Left lung (tissue), 10 donors: ENCODE results near the gene GRB10. TPM values are rescaled to one million over a fixed set of nuclear protein-coding genes. Genes with fewer than 3 reads are reported as not detected.

Experiments used
- ATAC-seq: fragments of 200-7000 bp; cut with Tn5 transposase; one replicate; pipeline ENCODE4 v1.9.1; 2020; ENCODE audit warnings: moderate library complexity
- DNase-seq, 4 donors: peaks; one replicate each; pipeline ENCODE4 v3.0.0-alpha.2; 2013 to 2020
- H3K27ac ChIP-seq, 2 donors: fragments of 200-600 bp; sonication (generic) in 1 of 2; one replicate each; pipeline versions ENCODE4 v1.5.0 to v1.8.0; 2020 to 2021
- H3K27me3 ChIP-seq, 2 donors: fragments of 200-600 bp; sonication (generic) in 1 of 2; one replicate each; pipeline versions ENCODE4 v1.5.0 to v1.8.0; 2020 to 2021
- H3K36me3 ChIP-seq, 2 donors: fragments of 200-600 bp; sonication (generic) in 1 of 2; one replicate each; pipeline versions ENCODE4 v1.5.0 to v1.8.0; 2020 to 2021
- H3K4me1 ChIP-seq, 2 donors: fragments of 200-600 bp; one replicate each; pipeline ENCODE4 v1.8.0; 2021
- H3K4me3 ChIP-seq, 2 donors: fragments of 200-600 bp; sonication (generic) in 1 of 2; one replicate each; pipeline versions ENCODE4 v1.5.0 to v1.8.0; 2020 to 2021; ENCODE audit warnings: mild to moderate bottlenecking in 1 of 2
- H3K9me3 ChIP-seq, 2 donors: fragments of 200-600 bp; sonication (generic) in 1 of 2; one replicate each; pipeline versions ENCODE4 v1.5.0 to v1.8.0; 2020 to 2021
- CTCF ChIP-seq, 2 donors: fragments of 200-600 bp; sonication (generic) in 1 of 2; IDR thresholded peaks; one replicate each; pipeline versions ENCODE4 v1.5.0 to v1.8.0; 2021; ENCODE audit warnings: antibody characterized with exemption in 2 of 2
- intact Hi-C, 2 donors: fragments of 100-400 bp; cut with DNase I; formaldehyde crosslinking; loops; one replicate each; pipeline versions ENCODE4 v1.11.2 to v1.14.2; 2022
- polyA plus RNA-seq, 6 donors: library from polyadenylated mRNA; unstranded; fragments of 120-200 nt; gene quantifications; one replicate each; pipeline ENCODE4 v1.2.1, GENCODE V29; 2013; ENCODE audit not compliant: insufficient read length in 6 of 6
- total RNA-seq, 2 donors: library from RNA; stranded (reverse); fragmentation: NEBNext Ultra II Directional; extraction: Animal tissue kit (Norgen Biotek cat#: 25700); gene quantifications; one replicate each; pipeline ENCODE4 v1.2.1, GENCODE V29; 2021
- donor health status: DM: no; HTN: yes; CAD: no.
- donor health status: DM: no; HTN: no; CAD: no.

The GRB10 gene
- total and polyA plus RNA-seq, 8 donors, result 38.8 to 58.3 (median 45.0) TPM

- no peak for ATAC-seq
- Histone ChIP-seq H3K27ac (peak overlapping the region in 1 of 2 donors; percentile 86), H3K4me1 (peaks cover 4 to 85% of the 10 kb centered on the region in 2 donors), H3K4me3 (no peak overlapping the region), H3K27me3 (no peaks in the 10 kb centered on the region), H3K36me3 (no peaks in the 10 kb centered on the region), H3K9me3 (no peaks in the 10 kb centered on the region)
- TF ChIP-seq CTCF (IDR thresholded peaks at IDR 0.05), result no peak
- no peak for DNase-seq
- intact Hi-C loops, result no loop called here
Measured at GRCh38 chr7:50723173-50723572, 59.5 kb downstream of the GRB10 start.

DNA sequence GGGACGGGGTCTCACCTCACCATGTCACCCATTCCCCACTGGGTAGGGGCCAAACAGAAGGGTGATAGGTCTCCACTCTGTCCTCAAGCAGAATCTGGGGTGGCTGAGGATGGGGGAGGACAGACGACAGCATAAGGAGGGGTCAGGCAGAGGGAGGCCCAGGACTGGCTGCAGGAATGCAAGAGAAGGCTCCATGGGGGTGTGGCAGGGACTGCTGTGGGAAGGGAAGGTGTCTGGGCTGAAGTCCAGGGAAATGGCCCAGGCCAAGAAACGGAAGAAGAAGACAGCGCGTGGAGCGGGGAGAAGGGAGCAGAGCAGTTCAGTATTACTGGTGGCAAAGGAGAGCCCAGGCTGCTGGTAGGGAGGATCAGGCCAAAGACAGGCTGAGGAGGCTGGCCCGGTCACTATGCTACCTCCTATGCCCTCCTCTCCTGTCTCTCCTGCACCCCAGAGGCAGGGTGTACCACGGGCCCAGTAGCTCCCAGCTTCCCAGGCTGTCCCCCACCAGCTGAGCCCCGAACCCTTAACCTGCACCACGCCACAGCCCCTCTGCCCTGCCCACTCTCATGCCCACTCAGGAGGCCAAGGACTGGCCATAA lies 60.9 kb downstream of the GRB10 start:
- Histone ChIP-seq H3K27ac (peak overlapping the region in 1 of 2 donors; percentile 86), H3K27me3 (no peaks in the 10 kb centered on the region), H3K9me3 (no peaks in the 10 kb centered on the region), H3K36me3 (no peaks in the 10 kb centered on the region), H3K4me1 (peaks cover 4 to 82% of the 10 kb centered on the region in 2 donors), H3K4me3 (no peak overlapping the region)
- no peak for DNase-seq
- intact Hi-C loops, result no loop called here
- ATAC-seq, result peak; percentile 58
- TF ChIP-seq CTCF (IDR thresholded peaks at IDR 0.05), result no peak

DNA sequence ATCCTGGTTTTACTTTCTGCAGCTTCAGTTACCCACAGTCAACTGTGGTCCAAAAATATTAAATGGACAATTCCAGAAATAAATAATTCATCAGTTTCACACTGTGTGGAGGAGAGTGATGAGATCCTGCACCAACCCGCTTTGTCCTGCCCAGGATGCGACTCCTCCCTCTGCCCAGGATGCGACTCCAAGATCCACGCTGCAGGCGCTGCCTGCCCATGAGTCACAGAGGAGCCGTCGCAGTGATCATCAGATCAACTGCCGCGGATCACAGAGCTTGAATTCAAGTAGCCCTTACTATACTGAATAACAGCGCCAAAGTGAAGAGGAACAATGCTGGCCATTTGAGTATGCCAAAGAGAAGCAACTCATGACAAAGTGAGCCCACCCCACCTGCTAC lies 61.5 kb downstream of the GRB10 start:
- no peaks in the 10 kb centered on the region for H3K9me3 ChIP-seq
- peaks cover 4 to 76% of the 10 kb centered on the region in 2 donors for H3K4me1 ChIP-seq
- peak overlapping the region in 1 of 2 donors; percentile 86 for H3K27ac ChIP-seq
- H3K36me3 ChIP-seq, result no peaks in the 10 kb centered on the region
- TF ChIP-seq CTCF (IDR thresholded peaks at IDR 0.05), result no peak
- no peaks in the 10 kb centered on the region for H3K27me3 ChIP-seq
- ATAC-seq (peak; percentile 36), DNase-seq (no peak)
- intact Hi-C loops, result no loop called here
- no peak overlapping the region for H3K4me3 ChIP-seq

GRCh38 chr7:50720295-50720694 lies 62.4 kb downstream of the GRB10 start:
- no peak for TF ChIP-seq CTCF (IDR thresholded peaks at IDR 0.05)
- H3K9me3 ChIP-seq, result no peaks in the 10 kb centered on the region
- no peaks in the 10 kb centered on the region for H3K27me3 ChIP-seq
- no peak for ATAC-seq
- peaks cover 4 to 70% of the 10 kb centered on the region in 2 donors for H3K4me1 ChIP-seq
- H3K27ac ChIP-seq, result no peak overlapping the region
- intact Hi-C loops, result no loop called here
- no peaks in the 10 kb centered on the region for H3K36me3 ChIP-seq
- H3K4me3 ChIP-seq, result no peak overlapping the region
- no peak for DNase-seq

GRCh38 chr7:50718876-50719275 lies 63.8 kb downstream of the GRB10 start:
- DNase-seq (no peak), ATAC-seq (no peak)
- Histone ChIP-seq H3K4me1 (peaks cover 4 to 61% of the 10 kb centered on the region in 2 donors), H3K9me3 (no peaks in the 10 kb centered on the region), H3K4me3 (no peak overlapping the region), H3K27me3 (no peaks in the 10 kb centered on the region), H3K27ac (no peak overlapping the region), H3K36me3 (no peaks in the 10 kb centered on the region)
- intact Hi-C loops, result no loop called here
- no peak for TF ChIP-seq CTCF (IDR thresholded peaks at IDR 0.05)
